NCI-H526 treated with DMSO at 0.1 percent for 48 hours (cell line): ENCODE measurements around the gene TRAPPC6A.

Experiments used
- DNase-seq: peaks from one replicate; lab custom pipeline; 2025; lab: John Stamatoyannopoulos, UW

The TRAPPC6A gene

GRCh38 chr19:45186509-45187334 lies 8.7 kb upstream of the TRAPPC6A start:
- no peak for DNase-seq

DNA sequence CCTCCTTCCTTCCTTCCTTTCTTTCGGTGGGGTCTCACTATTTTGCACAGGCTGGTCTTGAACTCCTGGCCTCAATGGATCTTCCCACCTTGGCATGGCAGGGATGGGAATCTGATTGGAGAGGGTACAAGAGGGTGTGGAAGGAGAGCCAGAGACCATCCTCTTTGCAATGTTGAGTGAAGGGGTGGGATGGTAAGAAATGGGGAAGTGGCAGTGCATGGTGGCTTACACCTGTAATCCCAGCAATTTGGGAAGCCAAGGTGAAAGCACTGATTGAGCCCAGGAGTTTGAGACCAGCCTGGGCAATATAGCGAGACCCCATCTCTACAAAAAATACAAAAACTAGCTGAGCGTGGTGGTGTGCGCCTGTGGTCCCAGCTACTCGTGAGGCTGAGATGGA lies 6.1 kb upstream of the TRAPPC6A start:
- DNase-seq: no peak

DNA sequence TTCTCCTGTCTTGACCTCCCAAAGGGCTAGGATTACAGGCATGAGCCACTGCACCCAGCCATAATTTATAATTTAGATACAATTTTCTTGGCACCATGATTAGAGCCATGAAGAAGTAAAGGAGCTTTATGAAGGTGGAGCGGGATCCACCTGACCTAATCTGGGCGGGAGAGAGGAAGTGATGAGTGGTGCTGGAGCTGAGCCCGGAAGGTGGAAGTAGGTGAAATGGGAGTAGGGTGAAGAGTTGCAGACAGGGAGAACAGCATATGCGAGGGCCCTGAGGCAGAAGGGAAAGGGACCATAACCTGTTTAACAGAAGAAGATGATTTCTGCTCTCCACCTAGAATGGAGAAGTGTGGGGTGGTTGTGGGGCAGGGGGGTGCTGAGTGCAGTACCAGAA lies 4.7 kb upstream of the TRAPPC6A start:
- no peak for DNase-seq

- no peak for DNase-seq
These were observed 2.9 kb upstream of the TRAPPC6A start for GRCh38 chr19:45180936-45181335.

GRCh38 chr19:45179892-45180370 lies 1.9 kb upstream of the TRAPPC6A start:
- DNase-seq: no peak

- no peak for DNase-seq
These were observed 1.2 kb upstream of the TRAPPC6A start for GRCh38 chr19:45179072-45179891.

GRCh38 chr19:45178262-45179071 lies 430 bp upstream of the TRAPPC6A start, which contains the start of gene BLOC1S3:
Gene BLOC1S3, plus strand, starts transcription at chr19:45178784. Its CDS starts 513 bp downstream, at chr19:45179297.
- DNase-seq: peak; percentile 100

- DNase-seq: no peak
These were observed 2.3 kb downstream of the TRAPPC6A start for GRCh38 chr19:45175515-45176345.

- DNase-seq: no peak
These were observed 4.2 kb downstream of the TRAPPC6A start for GRCh38 chr19:45173816-45174215.

- DNase-seq: no peak
These were observed 5.3 kb downstream of the TRAPPC6A start for GRCh38 chr19:45172611-45173208.

DNA sequence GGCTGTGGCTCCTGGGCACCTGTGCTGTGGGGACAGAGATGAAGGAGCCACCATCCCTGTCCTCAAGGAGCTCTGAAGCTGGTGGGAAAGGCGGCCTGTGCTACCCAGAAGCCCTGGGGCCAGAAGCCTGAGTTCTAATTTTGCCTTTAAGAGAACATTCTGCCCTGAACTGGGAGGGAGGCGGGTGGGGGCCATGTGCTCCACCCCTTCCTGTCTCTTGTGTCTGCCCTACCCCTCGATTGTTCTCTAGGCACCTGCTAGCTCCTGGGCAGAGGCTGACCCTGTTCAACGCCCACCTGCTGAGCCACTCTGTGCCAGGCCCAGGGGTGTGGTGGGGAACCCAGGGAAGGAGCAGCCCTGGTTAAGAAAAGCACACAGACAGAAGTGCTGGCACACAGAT lies 5.9 kb downstream of the TRAPPC6A start:
- no peak for DNase-seq

GRCh38 chr19:45171211-45171623 lies 6.8 kb downstream of the TRAPPC6A start:
- DNase-seq: no peak

GRCh38 chr19:45170146-45171106 lies 7.6 kb downstream of the TRAPPC6A start:
- no peak for DNase-seq

- no peak for DNase-seq
These were observed 8.4 kb downstream of the TRAPPC6A start for GRCh38 chr19:45169602-45170001.

DNA sequence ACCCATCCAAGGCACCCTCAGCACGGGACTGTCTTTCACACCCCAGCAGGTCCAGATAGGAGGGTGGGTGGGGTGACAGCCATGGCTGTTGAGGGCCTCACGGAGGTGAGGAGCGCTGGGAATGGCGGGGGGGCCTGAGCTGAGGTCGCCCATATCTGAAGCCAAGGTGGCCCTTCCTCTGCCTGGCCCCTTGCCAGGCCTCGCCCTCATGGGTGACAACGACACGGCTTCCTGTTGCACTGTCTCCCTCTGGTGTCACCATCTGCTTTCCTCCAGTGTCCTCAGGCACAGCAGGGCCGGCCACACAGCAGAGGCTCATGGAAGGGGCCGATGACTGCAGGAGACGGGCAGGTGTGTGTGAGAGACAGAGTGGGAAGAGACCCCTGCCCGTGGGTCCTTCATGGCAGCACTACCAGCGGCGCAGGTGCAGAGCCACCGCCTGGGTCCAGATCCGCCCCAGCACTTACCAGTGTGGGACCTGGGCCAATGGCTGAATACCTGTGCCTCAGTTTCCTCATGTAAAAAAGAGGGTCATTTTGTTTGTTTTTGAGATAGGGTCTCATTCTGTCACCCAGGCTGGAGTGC lies 9.2 kb downstream of the TRAPPC6A start:
- DNase-seq: no peak

DNA sequence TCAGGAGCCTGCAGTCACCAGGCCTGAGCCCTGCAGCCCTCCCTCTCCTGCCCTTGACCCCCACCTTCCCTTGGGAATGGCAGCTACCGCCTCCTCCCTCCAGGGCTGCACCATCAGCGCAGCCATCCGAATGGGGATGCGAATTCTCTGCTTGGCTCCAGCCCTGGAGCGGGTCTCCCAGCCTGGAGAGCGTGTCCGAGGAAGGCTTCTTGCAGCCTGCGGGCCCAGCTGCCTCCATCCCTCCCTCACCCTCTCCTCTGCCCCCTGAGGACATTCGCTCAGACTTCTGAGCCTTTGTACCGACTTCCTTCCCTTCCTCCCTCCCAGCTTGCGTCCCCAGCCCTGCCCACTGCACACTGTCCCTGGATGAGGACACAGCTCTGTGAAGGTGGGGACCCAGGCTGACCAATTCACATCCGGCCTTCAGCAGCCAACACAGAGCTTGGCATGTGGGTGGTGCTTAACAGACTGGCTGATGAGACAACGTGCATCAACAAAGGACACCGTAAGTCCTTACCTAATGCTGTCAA lies 11.2 kb downstream of the TRAPPC6A start:
- DNase-seq: no peak

GRCh38 chr19:45164577-45165335 lies 13.3 kb downstream of the TRAPPC6A start:
- DNase-seq: peak; percentile 11
